Stimulated activated CD8-positive, alpha-beta memory T cell treated with anti-CD3 and anti-CD28 coated beads, Interleukin-7, amount 100 ng/mL, for 1 hour (primary cell): ENCODE results near the gene OSER1.

Source experiments
- DNase-seq, 2 donors: peaks; one replicate each; pipeline ENCODE4 v3.0.0-alpha.2; 2020; ENCODE audit warnings: low read depth in 2 of 2

Gene OSER1

DNA sequence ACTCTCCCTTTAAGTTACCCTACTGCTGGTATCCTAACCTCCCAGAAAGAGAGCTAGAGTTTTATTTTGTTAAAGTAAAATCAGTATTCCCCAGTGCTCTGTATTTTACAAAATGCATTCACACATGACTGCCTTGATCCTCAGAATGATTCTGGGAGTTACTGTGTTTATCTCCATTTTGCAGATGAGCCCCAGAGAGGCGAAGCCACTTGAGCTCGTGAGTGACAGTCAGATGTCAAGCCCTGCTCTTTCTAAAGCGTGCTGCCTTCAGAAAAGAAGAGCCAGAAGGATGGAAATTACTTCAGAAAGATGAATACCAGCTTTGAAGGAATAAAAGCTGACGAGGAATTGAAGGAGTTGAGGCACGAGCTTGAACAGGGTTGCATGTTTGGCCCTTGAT, 14.1 kb upstream of the OSER1 start:
- DNase-seq = no peak

DNA sequence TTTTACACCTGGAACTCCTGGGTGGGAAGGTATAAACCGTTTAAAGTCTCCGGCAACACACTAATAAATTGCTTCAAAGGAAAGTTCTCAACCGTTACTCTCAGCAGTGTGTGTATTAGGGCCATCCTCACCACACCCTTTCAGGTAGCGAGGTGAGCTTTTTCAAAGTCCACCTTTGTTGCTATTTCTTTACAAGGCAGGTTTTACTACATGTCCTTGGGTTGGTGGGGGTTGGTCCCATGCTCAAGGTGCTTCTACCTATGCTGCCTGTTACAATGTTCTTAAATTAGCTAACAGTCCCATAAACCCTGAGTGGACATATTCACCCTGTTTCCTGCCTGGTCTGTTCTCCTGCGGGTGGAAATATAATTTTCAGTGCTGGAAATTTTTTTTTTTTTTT, 13.2 kb upstream of the OSER1 start:
- no peak for DNase-seq

DNA sequence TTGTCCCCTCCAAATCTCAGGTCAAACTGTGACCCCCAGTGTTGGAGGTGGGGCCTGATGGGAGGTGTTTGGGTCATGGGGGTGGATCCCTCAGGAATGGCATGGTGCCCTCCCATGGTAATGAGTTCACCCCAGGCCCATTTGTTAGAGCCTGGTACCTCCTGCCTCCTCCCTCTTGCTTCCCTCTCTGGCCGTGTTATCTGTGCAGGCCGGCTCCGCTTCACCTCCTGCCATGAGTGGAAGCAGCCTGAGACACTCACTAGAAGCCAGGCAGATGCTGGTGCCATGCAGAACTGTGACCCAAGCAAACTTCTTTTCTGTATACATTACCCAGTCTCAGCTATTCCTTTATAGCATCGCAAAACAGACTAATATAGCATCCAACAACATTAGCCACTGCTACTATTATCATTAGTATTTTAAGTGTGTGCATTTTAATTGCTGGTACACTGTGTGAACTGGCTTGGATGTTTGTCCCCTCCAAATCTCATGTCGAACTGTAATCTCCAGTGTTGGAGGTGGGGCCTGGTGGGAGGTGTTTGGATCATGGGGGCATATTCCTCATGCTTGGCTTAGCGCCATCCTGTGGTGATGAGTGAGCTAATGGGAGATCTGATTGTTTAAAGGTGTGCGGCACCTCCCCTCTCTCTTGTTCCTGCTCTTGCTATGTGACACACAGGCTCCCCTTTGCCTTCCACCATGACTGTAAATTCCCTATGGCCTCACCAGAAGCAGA, 12.2 kb upstream of the OSER1 start:
- DNase-seq = no peak

DNA sequence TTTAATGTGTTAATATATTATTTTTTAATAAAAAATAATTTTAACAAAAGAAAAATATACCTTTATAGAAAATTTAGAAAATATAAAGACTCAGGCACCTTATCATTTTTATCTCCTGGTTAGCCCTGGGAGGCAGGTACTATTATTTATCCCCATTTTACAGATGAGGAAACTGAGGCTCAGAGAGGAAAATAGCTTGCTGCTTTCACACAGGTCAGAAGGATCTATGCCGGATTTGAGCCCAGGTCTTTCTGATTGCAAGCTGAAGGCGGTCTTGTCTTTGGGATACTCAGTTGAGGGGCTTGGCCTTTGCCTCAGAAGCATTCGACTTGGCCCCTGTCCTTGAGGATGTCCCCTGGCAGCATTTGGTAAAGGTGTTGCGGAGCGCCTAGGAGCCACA, 11.5 kb upstream of the OSER1 start:
- DNase-seq = no peak

DNA sequence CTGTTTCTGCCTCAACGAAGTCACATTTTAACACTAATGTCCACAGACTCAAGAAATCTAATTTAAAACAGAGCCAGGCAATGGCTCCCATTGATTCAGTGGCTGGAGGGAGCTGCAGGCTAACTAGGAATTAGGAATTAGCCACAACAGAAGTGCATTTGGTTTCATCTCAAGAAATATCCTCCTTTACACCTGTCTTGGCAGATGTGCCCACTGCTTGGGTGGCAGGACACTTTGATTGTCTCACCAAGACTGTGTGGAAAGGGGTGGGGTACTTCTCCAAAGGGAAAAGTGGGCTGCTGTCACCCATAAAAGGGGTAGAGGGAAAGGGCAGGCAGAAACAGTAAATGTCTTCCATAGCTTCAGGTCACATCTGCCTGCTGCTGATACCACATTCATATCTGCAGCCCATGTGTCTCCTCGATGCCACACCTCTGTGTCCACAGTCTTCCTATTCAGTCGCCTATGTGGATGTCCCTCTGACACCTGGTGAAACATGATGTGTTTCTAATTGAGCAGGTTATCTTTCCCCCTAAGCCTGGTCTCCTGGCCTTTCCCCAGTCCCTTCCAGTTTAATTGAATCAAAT, 10.9 kb upstream of the OSER1 start:
- no peak for DNase-seq

DNA sequence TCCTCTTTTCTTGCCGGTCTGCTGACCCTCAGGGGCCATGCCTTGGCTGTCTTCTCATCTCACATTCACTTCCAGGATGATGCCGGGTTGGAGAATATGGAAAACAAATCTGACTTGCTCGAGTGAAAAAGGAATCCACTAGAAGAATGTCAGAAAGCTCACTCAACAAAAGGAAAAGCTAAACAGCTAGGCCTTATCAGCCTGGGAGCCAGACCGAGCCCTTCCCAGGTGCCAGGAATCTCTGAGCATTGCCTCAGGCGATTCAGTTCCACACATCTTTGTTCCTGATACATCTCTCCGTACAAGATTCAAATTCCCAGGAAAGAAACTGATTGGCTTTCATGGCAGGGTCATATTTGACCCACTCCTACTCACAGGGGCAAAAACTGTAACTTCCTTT, 9.2 kb upstream of the OSER1 start:
- DNase-seq = no peak

DNA sequence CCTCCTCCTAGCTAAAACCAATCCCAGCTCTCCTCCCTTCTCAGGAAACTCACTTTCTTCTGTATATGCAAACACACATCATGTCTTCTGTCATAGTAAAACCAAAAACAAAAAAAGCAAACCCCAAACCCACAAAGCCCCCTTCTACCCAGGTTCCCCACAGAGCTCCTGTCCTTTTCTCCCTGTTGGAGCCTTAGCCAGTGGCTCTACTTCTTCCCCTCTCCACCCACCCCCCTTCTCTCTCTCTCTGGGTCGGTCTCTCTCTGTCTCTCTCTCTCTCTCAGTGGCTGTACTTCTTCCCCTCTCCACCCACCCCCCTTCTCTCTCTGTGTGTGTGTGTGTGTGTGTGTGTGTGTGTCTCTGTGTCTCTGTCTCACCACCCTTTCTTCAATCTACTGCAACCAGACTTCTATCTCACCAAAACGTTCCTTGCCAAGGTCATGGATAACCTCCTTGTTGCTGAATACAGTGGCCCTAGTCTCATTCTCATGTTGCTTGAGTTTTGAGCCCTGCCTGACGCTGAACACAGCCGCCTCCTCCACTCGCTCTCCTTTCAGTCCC, 8.7 kb upstream of the OSER1 start:
- no peak for DNase-seq

DNA sequence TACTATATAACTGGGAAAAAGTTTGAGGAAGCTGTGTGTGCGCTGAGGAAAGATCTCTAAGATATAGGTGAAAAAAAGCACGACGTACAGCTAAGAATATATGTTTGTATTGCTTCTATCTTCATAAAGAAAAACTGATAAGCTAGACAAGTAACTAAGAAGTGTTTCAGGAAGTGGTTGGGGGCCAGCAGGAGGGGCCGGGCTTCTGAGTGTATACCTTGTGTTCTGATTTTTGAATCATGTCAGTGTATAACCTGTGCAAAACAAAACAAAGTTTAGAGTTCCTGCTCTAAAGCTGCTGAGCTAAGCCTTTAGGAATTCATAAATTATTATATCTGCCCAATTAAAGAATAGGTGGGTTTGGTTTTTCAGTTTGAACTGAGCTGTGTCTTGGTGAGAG, 7.9 kb upstream of the OSER1 start:
- DNase-seq = no peak

DNA sequence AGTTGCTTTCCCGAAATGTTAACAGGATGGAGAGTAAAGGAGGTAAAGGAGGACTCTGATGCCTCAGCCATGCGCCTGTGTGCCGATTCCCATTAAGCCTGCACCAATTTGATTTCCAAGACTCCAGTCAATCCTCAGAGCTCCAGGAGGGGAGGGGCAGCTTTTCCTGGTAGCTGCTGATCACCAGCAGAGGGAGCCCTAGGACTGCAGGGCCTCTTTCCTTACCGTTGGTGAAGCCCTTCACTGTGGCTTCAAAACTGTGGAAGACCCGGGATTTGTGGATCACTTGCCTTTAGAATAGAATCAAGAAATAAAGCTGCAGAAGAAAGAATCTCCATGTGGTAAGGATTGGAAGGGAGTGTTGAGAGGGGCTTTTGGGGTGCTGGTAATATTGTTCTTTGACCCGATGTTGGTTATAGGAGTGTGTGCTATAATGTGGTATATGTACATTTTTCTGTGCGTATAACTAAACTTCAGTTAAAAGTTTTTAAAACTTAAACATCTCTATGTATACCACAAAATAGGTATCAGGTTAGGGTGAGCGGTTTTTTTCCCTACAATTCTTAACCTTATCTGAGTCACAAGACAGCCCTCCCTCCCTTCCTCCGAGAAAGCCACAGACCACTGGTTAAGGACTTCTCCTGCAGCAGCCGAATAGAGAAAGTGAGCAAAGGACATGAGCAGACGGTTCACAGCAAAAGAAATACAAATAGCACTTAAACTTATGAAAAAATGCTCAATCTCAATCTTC, 6.9 kb upstream of the OSER1 start:
- peak in 1 of 2 donors; percentile 41 for DNase-seq

DNA sequence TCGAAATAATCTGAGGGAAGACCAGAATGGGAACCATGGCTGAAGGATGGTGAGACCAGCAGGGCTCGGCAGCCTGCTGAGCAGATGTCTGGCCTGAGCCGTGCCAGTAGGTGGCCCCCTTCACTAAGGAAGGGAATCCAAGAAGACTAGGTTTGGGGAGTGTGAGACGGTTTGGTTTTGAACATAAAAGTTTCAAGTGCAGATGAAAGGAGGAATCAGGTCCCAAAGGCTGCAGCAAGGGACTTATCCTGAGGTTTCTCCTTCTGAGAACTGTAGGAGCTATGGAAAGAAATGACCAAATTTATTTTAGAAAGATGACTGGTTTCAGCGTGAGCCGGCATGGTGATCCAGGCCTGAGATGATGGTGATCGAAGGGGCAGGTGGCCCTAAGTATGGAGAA, 4.6 kb upstream of the OSER1 start:
- DNase-seq = peak in 1 of 2 donors; percentile 52

DNA sequence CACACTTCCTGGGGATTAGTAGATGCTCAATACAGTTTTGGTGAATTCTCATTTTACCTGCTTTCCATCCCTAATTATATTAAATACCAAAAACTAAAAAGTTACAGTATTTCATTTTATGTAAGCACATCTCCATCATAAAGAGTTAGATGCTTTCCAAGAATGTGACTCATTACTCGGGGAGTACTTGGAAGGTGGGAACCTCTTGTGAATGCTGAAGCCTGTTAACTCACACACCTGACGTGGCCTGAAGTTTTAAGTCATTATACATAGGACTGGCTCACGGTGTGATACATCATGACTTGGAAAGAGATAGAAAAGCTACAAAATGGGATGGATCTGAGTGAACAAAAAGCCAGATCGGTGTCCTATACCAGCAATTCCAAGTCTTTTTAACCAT, 2.2 kb upstream of the OSER1 start:
- no peak for DNase-seq

DNA sequence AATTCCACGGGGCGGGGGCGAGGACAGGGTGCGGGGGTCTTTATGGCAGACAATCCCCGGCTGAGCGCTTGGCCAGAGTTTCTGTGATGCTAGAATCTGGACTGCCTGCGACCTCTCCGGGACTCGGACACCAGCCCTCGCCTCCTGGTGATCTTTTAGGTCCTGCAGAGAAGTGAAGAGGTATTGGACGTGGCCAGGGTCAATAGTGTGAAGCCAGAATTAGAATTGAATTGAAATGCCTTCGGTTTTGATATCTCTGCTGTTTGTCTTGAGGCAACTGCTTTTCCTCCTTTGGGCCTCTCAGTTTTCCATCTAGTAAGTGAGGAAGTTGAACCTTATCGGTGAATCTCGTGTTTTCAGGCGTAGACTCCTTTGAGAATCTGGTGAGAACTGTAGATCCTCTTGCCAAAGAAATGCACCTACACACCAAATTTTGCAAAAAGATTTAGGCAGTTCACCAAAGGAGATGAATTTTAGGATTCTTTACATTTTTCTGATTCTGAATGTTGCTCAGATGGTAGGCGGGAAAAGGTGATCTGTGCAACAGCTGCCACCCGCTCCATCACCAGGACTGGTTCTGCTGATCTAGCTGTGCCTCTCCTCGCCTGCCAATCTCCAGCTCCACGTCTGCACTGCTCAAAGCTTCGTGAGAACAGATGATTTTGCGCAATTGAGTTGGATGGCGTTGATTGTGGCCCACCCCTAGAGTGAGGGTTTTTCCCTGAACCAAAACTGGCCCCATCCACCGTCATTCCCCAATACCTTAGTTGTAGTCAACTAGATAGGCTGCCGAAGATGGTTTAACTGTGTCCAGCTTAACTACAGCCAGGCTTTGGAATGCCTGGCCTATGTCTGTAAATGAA, 837 bp upstream of the OSER1 start:
- DNase-seq = no peak

DNA sequence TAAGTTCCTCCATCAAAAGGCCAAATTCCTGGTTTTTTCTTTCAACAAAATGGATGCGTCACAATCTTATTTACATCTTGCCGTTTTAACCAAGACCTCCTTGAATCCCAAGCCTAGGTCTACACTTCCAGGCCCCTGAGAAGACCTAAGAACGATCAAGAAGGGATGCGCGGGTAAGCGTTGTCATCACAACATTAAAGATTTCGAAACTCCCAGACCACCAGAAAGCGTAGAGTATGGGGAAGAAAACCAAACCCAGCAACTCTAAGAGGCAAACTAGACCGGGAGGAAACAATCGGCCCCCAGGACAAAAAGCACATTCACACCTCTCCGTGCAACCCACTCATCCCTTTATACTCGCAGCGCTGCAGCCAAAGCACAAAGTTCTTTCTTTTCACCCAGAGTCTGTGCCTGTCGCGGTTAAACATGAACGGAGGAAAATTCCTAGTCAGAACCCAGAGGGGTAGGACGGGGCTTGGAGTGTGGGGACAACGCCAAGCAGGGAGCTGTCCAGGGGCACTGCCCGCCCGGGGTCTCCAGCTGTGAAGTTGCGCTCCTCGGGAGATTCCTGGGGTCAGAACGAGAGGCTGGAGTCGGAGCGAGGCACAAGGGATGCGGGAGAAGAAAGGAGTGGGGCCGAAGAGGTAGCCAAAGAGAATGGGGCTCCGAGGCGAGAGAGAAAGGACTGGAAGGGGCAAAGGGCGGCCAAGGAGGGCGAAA, 725 bp downstream of the OSER1 start:
- DNase-seq = no peak

DNA sequence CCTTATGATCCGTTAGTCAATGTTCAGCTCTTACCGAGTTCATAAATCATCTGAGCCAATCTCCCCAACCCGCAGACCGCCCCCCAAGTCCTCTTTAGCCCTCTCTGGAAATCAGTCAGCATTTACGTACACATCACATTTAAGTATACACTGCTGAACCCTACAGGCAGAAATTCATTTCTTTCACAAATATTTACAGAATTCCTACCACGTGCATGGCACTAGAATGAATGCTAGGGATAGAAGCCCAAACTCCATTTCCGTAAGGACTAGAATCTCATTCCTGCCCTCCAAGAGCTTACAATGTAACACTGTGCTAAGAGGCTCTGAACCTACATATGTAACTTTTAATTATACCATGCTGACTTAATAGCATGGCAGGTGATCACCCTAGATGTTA, 1.8 kb downstream of the OSER1 start:
- DNase-seq = no peak

DNA sequence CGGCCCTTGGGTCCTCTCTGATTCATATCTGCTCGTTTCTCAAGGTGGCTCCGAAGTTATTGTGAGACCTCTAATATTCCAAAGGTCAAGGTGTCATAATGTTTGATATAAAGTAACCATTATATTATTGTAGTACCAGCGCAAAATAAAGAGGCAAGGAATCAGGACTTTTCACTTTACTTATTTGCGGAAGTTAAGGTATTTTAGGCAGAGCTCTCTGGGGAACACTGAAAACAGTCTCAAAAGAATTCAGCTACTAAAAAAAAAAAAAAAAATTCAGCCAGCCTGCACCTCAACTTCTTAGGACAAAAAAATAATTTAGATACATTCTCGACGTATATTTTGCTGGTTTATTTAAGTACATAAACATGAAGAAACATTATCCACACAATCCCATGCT, 2.4 kb downstream of the OSER1 start:
- no peak for DNase-seq

DNA sequence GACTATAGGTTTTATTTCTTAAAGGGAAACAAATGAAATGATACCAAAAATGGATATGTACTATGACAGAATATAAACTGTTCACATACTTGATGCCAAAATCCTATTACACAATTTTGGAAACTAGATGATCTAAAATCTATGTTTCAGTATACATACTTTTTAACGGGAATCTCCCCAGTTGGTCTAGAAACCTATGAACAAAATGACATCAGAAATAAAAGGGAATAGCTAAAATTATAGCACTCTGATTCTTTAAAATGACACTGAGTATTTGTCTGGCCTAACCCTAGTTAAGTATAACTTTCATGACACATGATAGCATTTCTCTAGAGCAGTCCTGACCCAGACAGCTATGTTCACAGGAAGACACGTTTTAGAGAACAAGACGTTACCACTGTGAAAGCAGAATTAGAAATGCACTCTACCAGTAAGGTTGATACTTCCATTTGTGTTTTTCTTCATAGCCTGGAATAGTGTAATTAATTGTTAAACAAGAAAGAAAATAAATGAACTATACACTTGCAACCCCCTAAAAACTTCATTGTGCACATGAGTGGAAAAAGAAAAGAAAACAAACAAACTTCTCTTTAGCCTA, 3.3 kb downstream of the OSER1 start:
- no peak for DNase-seq

DNA sequence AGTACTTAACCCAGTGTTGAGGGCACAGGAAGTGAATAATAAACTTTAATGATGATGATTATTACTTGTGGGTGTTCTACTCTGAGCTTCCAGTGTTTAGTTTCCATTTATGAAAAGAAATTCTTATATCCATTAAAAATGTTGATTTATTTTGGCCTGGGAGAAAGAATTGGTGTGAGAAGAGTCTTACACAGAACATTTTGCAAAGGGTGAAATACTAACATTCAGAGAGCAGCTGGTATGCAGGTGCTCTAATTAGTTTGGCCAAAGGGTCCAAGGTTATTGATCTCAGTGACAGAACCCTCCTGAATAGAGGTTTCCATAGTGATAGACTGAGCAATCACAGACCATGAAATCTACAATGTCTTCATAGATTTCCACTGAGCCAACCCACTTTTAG, 4.4 kb downstream of the OSER1 start:
- no peak for DNase-seq

DNA sequence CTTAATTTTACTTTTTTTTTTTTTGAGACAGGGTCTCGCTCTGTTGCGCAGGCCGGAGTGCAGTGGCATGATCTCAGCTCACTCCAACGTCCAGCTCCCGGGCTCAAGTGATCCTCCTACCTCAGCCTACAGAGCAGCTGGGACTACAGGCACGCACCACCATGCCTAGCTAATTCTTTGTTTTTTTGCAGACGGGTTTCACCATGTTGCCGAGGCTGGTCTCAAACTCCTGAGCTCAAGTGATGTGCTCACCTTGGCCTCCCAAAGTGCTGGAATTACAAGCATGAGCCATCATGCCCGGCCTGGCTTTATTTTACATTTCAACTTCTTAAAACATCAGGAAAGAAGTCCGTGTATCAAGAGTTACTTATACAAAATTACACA, 5.7 kb downstream of the OSER1 start:
- DNase-seq = no peak

DNA sequence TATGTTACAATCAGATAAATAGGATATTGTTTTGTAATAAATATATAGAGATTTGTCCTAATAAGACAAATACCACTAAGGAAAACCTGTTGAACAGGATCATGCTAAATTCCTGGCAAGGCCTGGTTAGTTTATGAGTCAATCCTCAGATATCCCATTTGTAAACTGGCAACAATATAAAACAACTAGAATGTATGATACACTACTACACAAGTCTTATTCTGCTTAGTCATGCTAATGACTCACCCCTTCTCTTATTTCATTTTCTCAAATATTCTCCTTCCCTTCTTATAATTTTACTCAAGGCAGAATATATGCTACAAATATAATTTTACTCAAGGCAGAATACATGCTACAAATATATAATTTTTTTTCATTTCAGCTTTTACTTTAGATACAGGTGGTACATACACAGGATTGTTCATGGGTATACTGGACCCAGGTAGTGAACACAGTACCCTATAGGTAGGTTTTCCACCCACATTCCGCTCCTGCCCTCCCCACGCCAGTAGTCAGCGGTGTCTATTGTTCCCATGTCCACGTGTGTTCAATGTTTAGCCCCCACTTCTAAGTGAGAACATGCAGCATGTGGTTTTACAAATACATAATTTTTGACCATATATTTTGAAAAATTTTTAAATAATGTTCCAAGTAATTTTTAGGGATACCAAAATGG, 6.3 kb downstream of the OSER1 start:
- DNase-seq = no peak

DNA sequence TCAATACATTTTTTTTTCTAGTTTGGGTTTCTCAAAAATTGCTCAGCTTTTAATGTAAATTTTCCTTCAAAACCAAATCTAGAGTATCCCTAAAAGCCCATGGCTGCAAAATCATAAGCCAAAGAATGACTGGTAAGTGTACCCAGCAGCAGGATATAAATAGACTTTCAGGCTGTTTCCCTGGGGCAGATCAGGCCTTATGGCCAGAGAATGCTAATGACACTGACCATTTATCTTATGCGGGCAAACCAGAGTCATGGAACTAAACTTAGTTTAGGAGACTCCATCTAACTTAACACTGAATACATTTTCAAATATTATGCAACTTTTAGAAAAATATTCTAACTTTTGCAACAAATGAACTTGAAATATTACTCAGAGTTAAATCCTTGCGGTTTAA, 7.4 kb downstream of the OSER1 start:
- DNase-seq = no peak
